H1 (cell line): ENCODE data around the gene CACNA2D1.

Experiments
- EGR1 ChIP-seq: IDR thresholded peaks from 2 replicates; pipeline ENCODE4 v1.6.1; 2011; ENCODE audit warnings: low read depth, low read length, borderline replicate concordance
- SRF ChIP-seq: IDR thresholded peaks from 2 replicates; pipeline ENCODE4 v1.6.1; 2011; ENCODE audit warnings: mild to moderate bottlenecking, low read depth, low read length, moderate library complexity
- TF ChIP-seq, protein P1 (sequence below): fragments of 300-600 bp; sonication (generic); IDR thresholded peaks from 2 replicates; pipeline ENCODE4 v1.7.1; 2012; ENCODE audit warnings: low read length, moderate library complexity, mild to moderate bottlenecking, inconsistent platforms; ENCODE audit not compliant: insufficient replicate concordance
- TF ChIP-seq, protein P2 (sequence below), 3 experiments: IDR thresholded peaks; 1 replicate in 2 of 3; 2 replicates in 1 of 3; pipeline versions ENCODE4 v1.5.1 to v1.6.1; 2011; ENCODE audit warnings: low read length in 3 of 3, mild to moderate bottlenecking in 3 of 3, inconsistent platforms in 2 of 3, low read depth in 1 of 3, moderate library complexity in 1 of 3; ENCODE audit not compliant: insufficient read depth in 1 of 3; ENCODE audit errors: control extremely low read depth in 1 of 3

DNA sequence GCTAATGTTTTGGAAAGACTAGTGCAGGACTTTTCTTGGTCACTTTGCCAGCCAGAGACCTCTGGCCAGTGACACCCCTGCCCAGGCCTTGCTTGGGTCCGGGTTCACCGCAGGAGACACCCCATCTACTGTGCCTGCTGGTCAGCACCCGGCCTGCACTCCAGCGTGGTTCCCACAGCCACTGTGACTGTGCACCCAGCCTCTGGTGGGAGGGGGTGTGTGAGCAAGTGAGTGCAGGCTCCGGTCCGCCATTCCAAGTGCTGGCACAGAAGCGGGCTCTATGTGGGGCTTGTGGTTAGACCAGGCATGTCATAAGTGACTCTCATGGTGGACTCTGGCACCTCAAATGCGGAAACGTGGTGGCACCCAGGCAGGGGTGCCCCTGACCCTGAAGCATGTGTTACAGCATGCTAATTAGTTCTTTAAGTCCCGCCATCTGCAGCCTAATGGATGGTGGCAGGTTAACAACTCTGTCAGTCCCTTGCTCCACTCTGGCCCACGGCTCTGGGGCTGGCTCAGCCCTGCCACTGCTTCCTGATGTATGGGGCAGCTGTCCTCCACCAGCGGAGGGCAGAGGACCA is 361.8 kb downstream of the CACNA2D1 start:
- TF ChIP-seq, protein P1, sequence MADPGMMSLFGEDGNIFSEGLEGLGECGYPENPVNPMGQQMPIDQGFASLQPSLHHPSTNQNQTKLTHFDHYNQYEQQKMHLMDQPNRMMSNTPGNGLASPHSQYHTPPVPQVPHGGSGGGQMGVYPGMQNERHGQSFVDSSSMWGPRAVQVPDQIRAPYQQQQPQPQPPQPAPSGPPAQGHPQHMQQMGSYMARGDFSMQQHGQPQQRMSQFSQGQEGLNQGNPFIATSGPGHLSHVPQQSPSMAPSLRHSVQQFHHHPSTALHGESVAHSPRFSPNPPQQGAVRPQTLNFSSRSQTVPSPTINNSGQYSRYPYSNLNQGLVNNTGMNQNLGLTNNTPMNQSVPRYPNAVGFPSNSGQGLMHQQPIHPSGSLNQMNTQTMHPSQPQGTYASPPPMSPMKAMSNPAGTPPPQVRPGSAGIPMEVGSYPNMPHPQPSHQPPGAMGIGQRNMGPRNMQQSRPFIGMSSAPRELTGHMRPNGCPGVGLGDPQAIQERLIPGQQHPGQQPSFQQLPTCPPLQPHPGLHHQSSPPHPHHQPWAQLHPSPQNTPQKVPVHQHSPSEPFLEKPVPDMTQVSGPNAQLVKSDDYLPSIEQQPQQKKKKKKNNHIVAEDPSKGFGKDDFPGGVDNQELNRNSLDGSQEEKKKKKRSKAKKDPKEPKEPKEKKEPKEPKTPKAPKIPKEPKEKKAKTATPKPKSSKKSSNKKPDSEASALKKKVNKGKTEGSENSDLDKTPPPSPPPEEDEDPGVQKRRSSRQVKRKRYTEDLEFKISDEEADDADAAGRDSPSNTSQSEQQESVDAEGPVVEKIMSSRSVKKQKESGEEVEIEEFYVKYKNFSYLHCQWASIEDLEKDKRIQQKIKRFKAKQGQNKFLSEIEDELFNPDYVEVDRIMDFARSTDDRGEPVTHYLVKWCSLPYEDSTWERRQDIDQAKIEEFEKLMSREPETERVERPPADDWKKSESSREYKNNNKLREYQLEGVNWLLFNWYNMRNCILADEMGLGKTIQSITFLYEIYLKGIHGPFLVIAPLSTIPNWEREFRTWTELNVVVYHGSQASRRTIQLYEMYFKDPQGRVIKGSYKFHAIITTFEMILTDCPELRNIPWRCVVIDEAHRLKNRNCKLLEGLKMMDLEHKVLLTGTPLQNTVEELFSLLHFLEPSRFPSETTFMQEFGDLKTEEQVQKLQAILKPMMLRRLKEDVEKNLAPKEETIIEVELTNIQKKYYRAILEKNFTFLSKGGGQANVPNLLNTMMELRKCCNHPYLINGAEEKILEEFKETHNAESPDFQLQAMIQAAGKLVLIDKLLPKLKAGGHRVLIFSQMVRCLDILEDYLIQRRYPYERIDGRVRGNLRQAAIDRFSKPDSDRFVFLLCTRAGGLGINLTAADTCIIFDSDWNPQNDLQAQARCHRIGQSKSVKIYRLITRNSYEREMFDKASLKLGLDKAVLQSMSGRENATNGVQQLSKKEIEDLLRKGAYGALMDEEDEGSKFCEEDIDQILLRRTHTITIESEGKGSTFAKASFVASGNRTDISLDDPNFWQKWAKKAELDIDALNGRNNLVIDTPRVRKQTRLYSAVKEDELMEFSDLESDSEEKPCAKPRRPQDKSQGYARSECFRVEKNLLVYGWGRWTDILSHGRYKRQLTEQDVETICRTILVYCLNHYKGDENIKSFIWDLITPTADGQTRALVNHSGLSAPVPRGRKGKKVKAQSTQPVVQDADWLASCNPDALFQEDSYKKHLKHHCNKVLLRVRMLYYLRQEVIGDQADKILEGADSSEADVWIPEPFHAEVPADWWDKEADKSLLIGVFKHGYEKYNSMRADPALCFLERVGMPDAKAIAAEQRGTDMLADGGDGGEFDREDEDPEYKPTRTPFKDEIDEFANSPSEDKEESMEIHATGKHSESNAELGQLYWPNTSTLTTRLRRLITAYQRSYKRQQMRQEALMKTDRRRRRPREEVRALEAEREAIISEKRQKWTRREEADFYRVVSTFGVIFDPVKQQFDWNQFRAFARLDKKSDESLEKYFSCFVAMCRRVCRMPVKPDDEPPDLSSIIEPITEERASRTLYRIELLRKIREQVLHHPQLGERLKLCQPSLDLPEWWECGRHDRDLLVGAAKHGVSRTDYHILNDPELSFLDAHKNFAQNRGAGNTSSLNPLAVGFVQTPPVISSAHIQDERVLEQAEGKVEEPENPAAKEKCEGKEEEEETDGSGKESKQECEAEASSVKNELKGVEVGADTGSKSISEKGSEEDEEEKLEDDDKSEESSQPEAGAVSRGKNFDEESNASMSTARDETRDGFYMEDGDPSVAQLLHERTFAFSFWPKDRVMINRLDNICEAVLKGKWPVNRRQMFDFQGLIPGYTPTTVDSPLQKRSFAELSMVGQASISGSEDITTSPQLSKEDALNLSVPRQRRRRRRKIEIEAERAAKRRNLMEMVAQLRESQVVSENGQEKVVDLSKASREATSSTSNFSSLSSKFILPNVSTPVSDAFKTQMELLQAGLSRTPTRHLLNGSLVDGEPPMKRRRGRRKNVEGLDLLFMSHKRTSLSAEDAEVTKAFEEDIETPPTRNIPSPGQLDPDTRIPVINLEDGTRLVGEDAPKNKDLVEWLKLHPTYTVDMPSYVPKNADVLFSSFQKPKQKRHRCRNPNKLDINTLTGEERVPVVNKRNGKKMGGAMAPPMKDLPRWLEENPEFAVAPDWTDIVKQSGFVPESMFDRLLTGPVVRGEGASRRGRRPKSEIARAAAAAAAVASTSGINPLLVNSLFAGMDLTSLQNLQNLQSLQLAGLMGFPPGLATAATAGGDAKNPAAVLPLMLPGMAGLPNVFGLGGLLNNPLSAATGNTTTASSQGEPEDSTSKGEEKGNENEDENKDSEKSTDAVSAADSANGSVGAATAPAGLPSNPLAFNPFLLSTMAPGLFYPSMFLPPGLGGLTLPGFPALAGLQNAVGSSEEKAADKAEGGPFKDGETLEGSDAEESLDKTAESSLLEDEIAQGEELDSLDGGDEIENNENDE = no peak
- TF ChIP-seq, protein P2, sequence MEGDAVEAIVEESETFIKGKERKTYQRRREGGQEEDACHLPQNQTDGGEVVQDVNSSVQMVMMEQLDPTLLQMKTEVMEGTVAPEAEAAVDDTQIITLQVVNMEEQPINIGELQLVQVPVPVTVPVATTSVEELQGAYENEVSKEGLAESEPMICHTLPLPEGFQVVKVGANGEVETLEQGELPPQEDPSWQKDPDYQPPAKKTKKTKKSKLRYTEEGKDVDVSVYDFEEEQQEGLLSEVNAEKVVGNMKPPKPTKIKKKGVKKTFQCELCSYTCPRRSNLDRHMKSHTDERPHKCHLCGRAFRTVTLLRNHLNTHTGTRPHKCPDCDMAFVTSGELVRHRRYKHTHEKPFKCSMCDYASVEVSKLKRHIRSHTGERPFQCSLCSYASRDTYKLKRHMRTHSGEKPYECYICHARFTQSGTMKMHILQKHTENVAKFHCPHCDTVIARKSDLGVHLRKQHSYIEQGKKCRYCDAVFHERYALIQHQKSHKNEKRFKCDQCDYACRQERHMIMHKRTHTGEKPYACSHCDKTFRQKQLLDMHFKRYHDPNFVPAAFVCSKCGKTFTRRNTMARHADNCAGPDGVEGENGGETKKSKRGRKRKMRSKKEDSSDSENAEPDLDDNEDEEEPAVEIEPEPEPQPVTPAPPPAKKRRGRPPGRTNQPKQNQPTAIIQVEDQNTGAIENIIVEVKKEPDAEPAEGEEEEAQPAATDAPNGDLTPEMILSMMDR (IDR thresholded peaks at IDR 0.05; ENCODE audit: control extremely low read depth in 1 of 3, insufficient read depth in 1 of 3, low read depth in 1 of 3, low read length in 3 of 3) = peak in 2 of 3 experiments; percentile 29 to 33; a peak in 3 of 4 replicates
- TF ChIP-seq EGR1 (no peak), SRF (no peak)
